ENCODE results near the gene KMT2C.
"Not testable (repeated sequence)": the region's sequence is repeated elsewhere in the genome, so short reads cannot be mapped to it uniquely, and the experiment has no call there.

- TF ChIP-seq CTCF (conservative IDR thresholded peaks at IDR 0.05; ENCODE audit: low read length); EZH2phosphoT487 (IDR thresholded peaks at IDR 0.05; ENCODE audit: borderline replicate concordance, low read depth, low read length): not testable (repeated sequence)
Observed at GRCh38 chr7:152470251-152471022, 34.6 kb upstream of the KMT2C start.

Data from OCI-LY7 (cell line).